ENCODE measurements around the gene DHRS3.

The DHRS3 gene

GRCh38 chr1:12621346-12622335 is 3.6 kb upstream of the DHRS3 start:
- Histone ChIP-seq H3K4me3 (ENCODE audit: low read length) (no peak overlapping the region), H3K9me3 (ENCODE audit: control insufficient read depth, low read length) (no peaks in the 10 kb centered on the region), H3K27me3 (replicated peaks; ENCODE audit: control insufficient read depth, insufficient read depth, low read length) (no peaks in the 10 kb centered on the region), H3K36me3 (ENCODE audit: control insufficient read depth, insufficient read depth, low read length, severe bottlenecking) (no peaks in the 10 kb centered on the region), H3K9ac (ENCODE audit: low read length) (no peak overlapping the region), H3K4me1 (ENCODE audit: control insufficient read depth, insufficient read depth, low read length) (peaks cover 27% of the 10 kb centered on the region)
- no peak for DNase-seq (ENCODE audit: low read depth)

DNA sequence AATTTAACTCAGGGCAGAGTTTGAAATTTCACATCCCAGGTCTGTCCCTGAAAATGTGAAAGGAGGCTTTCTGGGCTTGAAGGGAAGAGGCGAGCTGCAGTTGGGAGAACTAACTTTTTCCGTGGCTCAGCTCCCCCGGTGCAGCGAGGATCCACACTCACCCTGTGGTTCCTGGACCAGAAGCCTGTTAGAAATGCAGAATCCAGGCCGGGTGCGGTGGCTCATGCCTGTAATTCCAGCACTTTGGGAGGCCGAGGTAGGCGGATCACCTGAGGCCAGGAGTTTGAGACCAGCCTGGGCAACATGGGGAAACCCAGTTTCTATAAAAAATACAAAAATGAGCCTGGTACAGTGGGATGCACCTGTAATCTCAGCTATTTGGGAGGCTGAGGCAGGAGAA is 2.9 kb upstream of the DHRS3 start:
- DNase-seq (ENCODE audit: low read depth), result no peak
- peak overlapping the region; percentile 97 for H3K9ac ChIP-seq (ENCODE audit: low read length)

DNA sequence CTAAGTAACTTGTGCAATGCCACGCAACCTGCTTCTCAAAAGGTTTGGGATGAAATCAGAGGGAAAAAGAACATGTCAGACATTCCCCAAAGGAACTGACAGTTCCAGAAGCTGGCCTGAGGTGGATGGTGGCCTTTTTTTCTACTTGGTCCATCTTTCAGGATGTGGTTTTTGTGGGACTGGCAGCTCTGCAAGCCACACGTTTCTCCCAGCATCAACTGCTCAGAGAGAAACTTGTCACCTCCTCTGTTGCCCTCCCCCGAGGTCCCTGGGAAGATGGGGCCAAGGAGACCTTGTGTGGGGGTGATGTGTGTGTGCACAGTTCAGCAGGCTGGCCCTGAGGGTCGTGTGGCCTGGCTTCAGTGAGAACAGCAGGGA is 2.5 kb upstream of the DHRS3 start:
- H3K27me3 ChIP-seq (replicated peaks; ENCODE audit: control insufficient read depth, insufficient read depth, low read length), result no peaks in the 10 kb centered on the region
- no peaks in the 10 kb centered on the region for H3K36me3 ChIP-seq (ENCODE audit: control insufficient read depth, insufficient read depth, low read length, severe bottlenecking)
- peak overlapping the region; percentile 97 for H3K9ac ChIP-seq (ENCODE audit: low read length)
- H3K9me3 ChIP-seq (ENCODE audit: control insufficient read depth, low read length), result no peaks in the 10 kb centered on the region
- peak overlapping the region; percentile 93 for H3K4me3 ChIP-seq (ENCODE audit: low read length)
- peaks cover 29% of the 10 kb centered on the region for H3K4me1 ChIP-seq (ENCODE audit: control insufficient read depth, insufficient read depth, low read length)
- DNase-seq (ENCODE audit: low read depth), result no peak

More for the DNA sequence above, 2.9 kb upstream of the DHRS3 start:
- Histone ChIP-seq H3K4me3 (ENCODE audit: low read length) (no peak overlapping the region), H3K36me3 (ENCODE audit: control insufficient read depth, insufficient read depth, low read length, severe bottlenecking) (no peaks in the 10 kb centered on the region), H3K4me1 (ENCODE audit: control insufficient read depth, insufficient read depth, low read length) (peaks cover 27% of the 10 kb centered on the region), H3K27me3 (replicated peaks; ENCODE audit: control insufficient read depth, insufficient read depth, low read length) (no peaks in the 10 kb centered on the region), H3K9me3 (ENCODE audit: control insufficient read depth, low read length) (no peaks in the 10 kb centered on the region)

- Histone ChIP-seq H3K9ac (ENCODE audit: low read length) (peak overlapping the region; percentile 97), H3K9me3 (ENCODE audit: control insufficient read depth, low read length) (no peaks in the 10 kb centered on the region), H3K27me3 (replicated peaks; ENCODE audit: control insufficient read depth, insufficient read depth, low read length) (no peaks in the 10 kb centered on the region), H3K36me3 (ENCODE audit: control insufficient read depth, insufficient read depth, low read length, severe bottlenecking) (no peaks in the 10 kb centered on the region), H3K4me3 (ENCODE audit: low read length) (peak overlapping the region; percentile 93), H3K4me1 (ENCODE audit: control insufficient read depth, insufficient read depth, low read length) (peaks cover 34% of the 10 kb centered on the region)
- DNase-seq (ENCODE audit: low read depth), result peak; percentile 97
Measured at GRCh38 chr1:12619792-12620487, 1.9 kb upstream of the DHRS3 start.

DNA sequence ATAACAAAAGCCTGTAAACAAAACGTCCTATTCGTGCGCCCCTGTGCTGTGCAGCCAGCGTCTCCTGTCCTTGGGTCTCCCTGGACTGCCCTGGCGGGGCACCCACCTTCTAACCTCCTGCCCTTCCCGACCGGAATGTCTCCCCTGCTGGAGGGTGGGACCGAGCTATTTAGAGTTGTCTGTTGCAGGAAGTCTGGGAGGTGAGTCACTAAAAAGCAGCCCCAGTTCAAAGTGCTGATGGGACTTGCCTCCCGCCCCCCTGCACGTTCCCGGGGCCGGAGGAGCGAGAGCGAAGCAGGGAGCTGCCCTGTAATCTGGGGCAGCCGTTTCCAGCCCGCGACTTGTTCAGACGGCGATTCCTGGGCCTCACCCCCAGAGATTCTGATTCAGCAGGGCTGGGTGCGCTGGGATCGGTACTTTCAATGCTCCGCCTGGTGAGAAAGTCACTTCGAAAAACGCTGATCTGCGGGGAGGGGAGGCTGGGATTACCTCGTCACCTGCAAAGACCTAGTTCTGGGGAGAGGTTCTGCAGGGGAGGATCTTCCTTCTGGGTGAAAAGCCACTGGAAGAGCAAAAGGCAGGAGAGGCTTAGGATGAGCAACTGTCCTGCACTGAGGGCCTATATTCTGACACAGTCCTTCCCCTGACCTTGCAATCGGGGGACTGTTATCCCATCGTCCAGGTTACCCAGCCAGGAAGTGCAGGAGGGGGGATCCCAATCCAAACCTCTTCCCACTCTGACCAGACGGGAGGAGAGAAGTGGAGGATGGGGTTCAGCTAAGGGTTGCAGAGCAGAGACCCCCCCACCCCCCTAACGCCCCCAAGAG is 1.2 kb upstream of the DHRS3 start:
- no peaks in the 10 kb centered on the region for H3K27me3 ChIP-seq (replicated peaks; ENCODE audit: control insufficient read depth, insufficient read depth, low read length)
- DNase-seq (ENCODE audit: low read depth), result peak; percentile 85
- peak overlapping the region; percentile 93 for H3K4me3 ChIP-seq (ENCODE audit: low read length)
- peak overlapping the region; percentile 97 for H3K9ac ChIP-seq (ENCODE audit: low read length)
- H3K36me3 ChIP-seq (ENCODE audit: control insufficient read depth, insufficient read depth, low read length, severe bottlenecking), result no peaks in the 10 kb centered on the region
- H3K4me1 ChIP-seq (ENCODE audit: control insufficient read depth, insufficient read depth, low read length), result peaks cover 42% of the 10 kb centered on the region
- no peaks in the 10 kb centered on the region for H3K9me3 ChIP-seq (ENCODE audit: control insufficient read depth, low read length)

DNA sequence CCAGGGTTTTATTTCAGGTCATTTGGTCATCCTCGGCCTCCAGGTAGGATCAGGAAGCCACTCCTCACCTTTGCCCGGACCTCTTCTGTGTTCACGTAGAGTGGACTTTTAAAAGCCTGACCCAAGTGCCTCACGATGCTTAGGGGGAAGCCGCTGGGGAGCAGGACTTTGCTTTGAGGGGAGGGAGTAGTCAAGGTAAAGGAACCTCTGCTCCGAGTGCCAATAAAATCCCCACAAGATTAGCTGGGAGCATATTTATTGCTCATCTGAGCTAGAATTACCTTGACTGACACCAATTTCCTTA is 603 bp upstream of the DHRS3 start:
- Histone ChIP-seq H3K9ac (ENCODE audit: low read length) (peak overlapping the region; percentile 97), H3K4me1 (ENCODE audit: control insufficient read depth, insufficient read depth, low read length) (peaks cover 43% of the 10 kb centered on the region), H3K4me3 (ENCODE audit: low read length) (peak overlapping the region; percentile 93), H3K36me3 (ENCODE audit: control insufficient read depth, insufficient read depth, low read length, severe bottlenecking) (no peaks in the 10 kb centered on the region), H3K27me3 (replicated peaks; ENCODE audit: control insufficient read depth, insufficient read depth, low read length) (no peaks in the 10 kb centered on the region), H3K9me3 (ENCODE audit: control insufficient read depth, low read length) (no peaks in the 10 kb centered on the region)
- no peak for DNase-seq (ENCODE audit: low read depth)

DNA sequence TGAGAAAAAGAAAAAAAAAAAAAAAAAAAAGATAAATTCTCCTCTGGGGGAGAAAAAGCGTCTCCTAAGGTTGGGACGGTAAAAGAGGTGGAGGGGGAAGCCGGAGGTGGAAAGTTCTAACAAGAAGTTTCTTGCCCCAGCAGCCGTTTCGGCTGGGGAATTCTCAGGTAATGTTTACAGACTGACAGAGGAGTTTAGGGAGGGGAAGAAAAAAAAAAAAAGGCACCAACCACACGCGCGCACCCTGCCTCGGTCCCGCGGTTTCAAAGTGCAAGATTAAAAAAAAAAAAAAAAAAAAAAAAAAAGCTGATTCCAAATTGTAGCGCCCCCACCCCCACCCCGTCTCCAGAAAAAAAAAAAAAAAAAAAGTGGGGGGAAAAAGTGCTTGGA is 504 bp downstream of the DHRS3 start:
- H3K4me3 ChIP-seq (ENCODE audit: low read length), result peak overlapping the region; percentile 93
- peaks cover 43% of the 10 kb centered on the region for H3K4me1 ChIP-seq (ENCODE audit: control insufficient read depth, insufficient read depth, low read length)
- peaks cover 6% of the 10 kb centered on the region for H3K36me3 ChIP-seq (ENCODE audit: control insufficient read depth, insufficient read depth, low read length, severe bottlenecking)
- DNase-seq (ENCODE audit: low read depth), result no peak
- no peaks in the 10 kb centered on the region for H3K9me3 ChIP-seq (ENCODE audit: control insufficient read depth, low read length)
- no peaks in the 10 kb centered on the region for H3K27me3 ChIP-seq (replicated peaks; ENCODE audit: control insufficient read depth, insufficient read depth, low read length)
- peak overlapping the region; percentile 97 for H3K9ac ChIP-seq (ENCODE audit: low read length)

- peaks cover 40% of the 10 kb centered on the region for H3K4me1 ChIP-seq (ENCODE audit: control insufficient read depth, insufficient read depth, low read length)
- DNase-seq (ENCODE audit: low read depth), result no peak
- H3K9me3 ChIP-seq (ENCODE audit: control insufficient read depth, low read length), result no peaks in the 10 kb centered on the region
- H3K27me3 ChIP-seq (replicated peaks; ENCODE audit: control insufficient read depth, insufficient read depth, low read length), result no peaks in the 10 kb centered on the region
- H3K4me3 ChIP-seq (ENCODE audit: low read length), result peak overlapping the region; percentile 93
- H3K36me3 ChIP-seq (ENCODE audit: control insufficient read depth, insufficient read depth, low read length, severe bottlenecking), result peaks cover 13% of the 10 kb centered on the region
- peak overlapping the region; percentile 97 for H3K9ac ChIP-seq (ENCODE audit: low read length)
Measured at GRCh38 chr1:12616709-12617373, 1.2 kb downstream of the DHRS3 start.

DNA sequence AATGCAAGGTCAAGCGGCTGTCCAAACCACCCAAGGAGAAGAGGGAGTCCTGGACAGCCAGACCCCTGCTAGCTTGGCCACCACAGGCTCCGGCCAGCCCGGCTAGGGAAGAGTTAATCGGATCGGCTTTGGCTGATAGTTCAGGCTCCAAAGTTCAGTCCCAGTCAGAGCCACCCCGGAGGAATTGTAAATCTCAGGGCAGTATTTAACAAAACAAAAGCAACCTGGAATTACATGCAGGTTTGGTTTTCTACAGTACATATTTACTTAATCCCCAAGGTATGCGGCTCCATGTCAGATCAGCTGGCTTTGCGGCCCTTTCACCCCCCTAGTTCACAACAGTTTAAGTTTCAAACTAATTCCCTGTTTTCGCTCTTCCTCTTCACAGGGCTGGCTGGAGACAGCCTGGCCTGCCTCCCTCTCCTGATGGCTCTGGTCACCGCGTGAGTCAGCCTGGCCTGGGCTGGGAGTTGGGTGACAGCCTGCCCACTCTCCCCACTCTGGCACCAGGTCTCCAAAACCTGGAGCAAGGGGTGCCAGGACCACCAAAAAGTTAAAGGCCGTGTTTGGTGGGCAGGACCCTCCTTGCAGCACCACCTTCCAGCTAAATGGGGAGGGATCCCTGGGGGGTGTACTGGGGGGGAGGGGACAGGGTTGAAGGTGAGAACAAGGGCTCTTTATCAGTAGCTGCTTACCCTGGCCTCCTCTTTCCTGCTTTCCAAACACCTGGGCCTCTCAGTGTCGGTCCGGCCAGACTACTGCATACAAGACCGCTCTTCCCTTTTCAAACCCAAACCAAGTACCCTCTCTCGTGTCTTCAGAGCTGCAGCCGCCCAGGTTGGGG is 1.9 kb downstream of the DHRS3 start:
- DNase-seq (ENCODE audit: low read depth), result peak; percentile 71
- no peaks in the 10 kb centered on the region for H3K27me3 ChIP-seq (replicated peaks; ENCODE audit: control insufficient read depth, insufficient read depth, low read length)
- H3K9ac ChIP-seq (ENCODE audit: low read length), result peak overlapping the region; percentile 97
- H3K4me1 ChIP-seq (ENCODE audit: control insufficient read depth, insufficient read depth, low read length), result peaks cover 39% of the 10 kb centered on the region
- H3K9me3 ChIP-seq (ENCODE audit: control insufficient read depth, low read length), result no peaks in the 10 kb centered on the region
- H3K36me3 ChIP-seq (ENCODE audit: control insufficient read depth, insufficient read depth, low read length, severe bottlenecking), result peaks cover 19% of the 10 kb centered on the region
- peak overlapping the region; percentile 93 for H3K4me3 ChIP-seq (ENCODE audit: low read length)

DNA sequence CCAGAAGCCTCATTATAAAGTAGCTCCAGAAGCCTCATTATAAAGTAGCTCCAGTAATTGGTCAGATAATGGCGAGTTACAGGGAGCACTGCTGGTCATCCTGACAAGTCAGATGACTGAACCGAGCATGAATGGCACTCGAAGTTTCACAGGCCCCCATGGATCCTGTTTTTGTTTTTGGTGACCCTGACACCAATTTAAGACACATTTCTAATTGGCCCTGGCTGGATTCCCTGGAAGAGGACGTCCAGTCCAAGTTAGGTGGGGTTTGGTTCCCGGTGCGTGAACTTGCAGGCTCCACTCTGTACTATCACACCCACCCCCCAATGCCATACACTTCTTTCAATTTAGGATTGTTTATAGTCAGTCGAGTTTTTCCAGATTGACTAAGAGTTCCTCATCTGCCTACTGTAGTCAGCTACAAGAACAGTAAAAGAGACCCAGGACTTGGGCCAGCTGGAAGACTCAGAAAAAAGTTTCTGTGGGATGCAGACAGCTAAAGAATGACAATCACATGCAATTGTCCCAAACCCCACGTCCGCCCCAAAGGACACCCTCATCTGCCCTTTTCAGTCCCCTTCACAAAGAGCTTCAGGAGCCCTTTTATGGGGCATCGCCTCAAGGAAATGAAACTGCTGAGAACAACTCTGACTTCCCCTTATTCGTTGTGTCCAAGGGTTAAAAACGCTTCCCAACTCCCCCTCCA is 2.7 kb downstream of the DHRS3 start:
- Histone ChIP-seq H3K27me3 (replicated peaks; ENCODE audit: control insufficient read depth, insufficient read depth, low read length) (no peaks in the 10 kb centered on the region), H3K36me3 (ENCODE audit: control insufficient read depth, insufficient read depth, low read length, severe bottlenecking) (peaks cover 27% of the 10 kb centered on the region), H3K4me3 (ENCODE audit: low read length) (peak overlapping the region; percentile 93), H3K9ac (ENCODE audit: low read length) (peak overlapping the region; percentile 97), H3K4me1 (ENCODE audit: control insufficient read depth, insufficient read depth, low read length) (peaks cover 42% of the 10 kb centered on the region), H3K9me3 (ENCODE audit: control insufficient read depth, low read length) (no peaks in the 10 kb centered on the region)
- DNase-seq (ENCODE audit: low read depth), result no peak
